Measurements from ENCODE around the gene BBS2. TPM values are rescaled to one million over a fixed set of nuclear protein-coding genes. Genes with fewer than 3 reads are reported as not detected.

The BBS2 gene
- total RNA-seq, 1 experiment from 2014 or later = 27.7 TPM

DNA sequence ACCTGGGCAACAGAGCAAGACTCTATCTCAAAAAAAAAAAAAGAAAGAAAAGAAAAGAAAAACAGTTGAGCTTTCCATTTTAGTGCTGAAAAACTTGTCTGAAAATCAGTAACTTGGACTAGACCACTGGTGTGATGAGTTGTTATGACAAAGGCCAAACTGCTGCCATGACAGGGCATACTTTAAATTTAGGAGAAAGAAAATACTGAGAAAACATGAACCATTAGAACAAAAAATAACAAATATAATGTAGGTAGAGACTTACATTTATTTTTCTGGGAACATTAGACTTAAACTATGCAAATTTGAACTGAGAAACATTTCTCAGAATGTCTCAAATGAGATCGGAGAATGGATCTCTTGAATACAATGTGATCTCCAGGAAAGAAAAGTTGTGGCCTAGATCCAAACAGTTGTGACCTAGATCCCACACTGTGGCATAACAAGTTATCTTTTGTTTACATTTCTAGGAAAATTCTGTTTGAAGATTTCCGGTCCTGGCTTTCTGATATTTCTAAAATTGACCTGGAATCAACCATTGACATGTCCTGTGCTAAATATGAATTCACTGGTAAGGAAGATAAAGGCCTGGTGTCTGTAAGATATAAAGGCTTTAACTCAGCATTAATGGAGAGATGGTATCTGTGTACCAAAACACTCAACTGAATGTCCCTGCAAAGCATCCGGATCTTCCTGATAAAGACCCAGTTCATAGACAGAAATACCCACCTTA is 57.6 kb downstream of the BBS2 start:
- Mint-ChIP-seq H3K27ac (ENCODE audit: unreplicated experiment) (no peak overlapping the region), H3K27me3 (ENCODE audit: insufficient read depth, unreplicated experiment) (no peaks in the 10 kb centered on the region), H3K4me3 (ENCODE audit: unreplicated experiment) (no peak overlapping the region), H3K36me3 (ENCODE audit: insufficient read depth, unreplicated experiment) (peaks cover 83% of the 10 kb centered on the region), H3K4me1 (ENCODE audit: low read depth, unreplicated experiment) (no peaks in the 10 kb centered on the region), H3K9me3 (ENCODE audit: unreplicated experiment) (no peaks in the 10 kb centered on the region)
- Histone ChIP-seq H3K4me1 (no peaks in the 10 kb centered on the region), H3K36me3 (ENCODE audit: control insufficient read depth, insufficient read depth, low read length) (peaks cover 2% of the 10 kb centered on the region; the same call in 1 of the 2 replicates), H3K4me3 (ENCODE audit: low read depth, low read length) (no peak overlapping the region), H3K27me3 (replicated peaks; ENCODE audit: control insufficient read depth, insufficient read depth, low read length) (no peaks in the 10 kb centered on the region), H3K9me3 (no peaks in the 10 kb centered on the region)
- TF ChIP-seq, protein P1, sequence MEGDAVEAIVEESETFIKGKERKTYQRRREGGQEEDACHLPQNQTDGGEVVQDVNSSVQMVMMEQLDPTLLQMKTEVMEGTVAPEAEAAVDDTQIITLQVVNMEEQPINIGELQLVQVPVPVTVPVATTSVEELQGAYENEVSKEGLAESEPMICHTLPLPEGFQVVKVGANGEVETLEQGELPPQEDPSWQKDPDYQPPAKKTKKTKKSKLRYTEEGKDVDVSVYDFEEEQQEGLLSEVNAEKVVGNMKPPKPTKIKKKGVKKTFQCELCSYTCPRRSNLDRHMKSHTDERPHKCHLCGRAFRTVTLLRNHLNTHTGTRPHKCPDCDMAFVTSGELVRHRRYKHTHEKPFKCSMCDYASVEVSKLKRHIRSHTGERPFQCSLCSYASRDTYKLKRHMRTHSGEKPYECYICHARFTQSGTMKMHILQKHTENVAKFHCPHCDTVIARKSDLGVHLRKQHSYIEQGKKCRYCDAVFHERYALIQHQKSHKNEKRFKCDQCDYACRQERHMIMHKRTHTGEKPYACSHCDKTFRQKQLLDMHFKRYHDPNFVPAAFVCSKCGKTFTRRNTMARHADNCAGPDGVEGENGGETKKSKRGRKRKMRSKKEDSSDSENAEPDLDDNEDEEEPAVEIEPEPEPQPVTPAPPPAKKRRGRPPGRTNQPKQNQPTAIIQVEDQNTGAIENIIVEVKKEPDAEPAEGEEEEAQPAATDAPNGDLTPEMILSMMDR (IDR thresholded peaks at IDR 0.05; ENCODE audit: insufficient read depth in 1 of 2, low read depth in 1 of 2, low read length in 1 of 2, severe bottlenecking in 1 of 2, unreplicated experiment in 1 of 2) = no peak
- no peak for DNase-seq
- no TSS peak for BruUV-seq (replicated peaks)
- POLR2A ChIA-PET = no interaction called here
- CTCF ChIA-PET = no interaction called here
- intact Hi-C loops (cut with micrococcal nuclease; ENCODE audit: unreplicated experiment) = no loop called here

- Histone ChIP-seq H3K27me3 (replicated peaks; ENCODE audit: control insufficient read depth, insufficient read depth, low read length) (no peaks in the 10 kb centered on the region), H3K4me1 (no peaks in the 10 kb centered on the region), H3K9me3 (no peaks in the 10 kb centered on the region), H3K36me3 (ENCODE audit: control insufficient read depth, insufficient read depth, low read length) (no peaks in the 10 kb centered on the region; the same call in 1 of the 2 replicates), H3K4me3 (ENCODE audit: low read depth, low read length) (no peak overlapping the region)
- no TSS peak for BruUV-seq (replicated peaks)
- no peak for DNase-seq
- H3K27me3 Mint-ChIP-seq (ENCODE audit: insufficient read depth, unreplicated experiment) = no peaks in the 10 kb centered on the region
- H3K36me3 Mint-ChIP-seq (ENCODE audit: insufficient read depth, unreplicated experiment) = peaks cover 86% of the 10 kb centered on the region
- intact Hi-C loops (cut with micrococcal nuclease; ENCODE audit: unreplicated experiment) = no loop called here
- no peak overlapping the region for H3K27ac Mint-ChIP-seq (ENCODE audit: unreplicated experiment)
- H3K4me1 Mint-ChIP-seq (ENCODE audit: low read depth, unreplicated experiment) = no peaks in the 10 kb centered on the region
- POLR2A ChIA-PET = interaction anchor here (0.7 kb wide), 1 partner anchor 9 kb away, joined by 4 read pairs; the partner anchor contains the start of genes NUDT21 and OGFOD1
- CTCF ChIA-PET = no interaction called here
- no peak overlapping the region for H3K4me3 Mint-ChIP-seq (ENCODE audit: unreplicated experiment)
- TF ChIP-seq, protein P1 (IDR thresholded peaks at IDR 0.05; ENCODE audit: insufficient read depth in 1 of 2, low read depth in 1 of 2, low read length in 1 of 2, severe bottlenecking in 1 of 2, unreplicated experiment in 1 of 2) = no peak
- no peaks in the 10 kb centered on the region for H3K9me3 Mint-ChIP-seq (ENCODE audit: unreplicated experiment)
Observed at GRCh38 chr16:56460101-56460500, 59.7 kb downstream of the BBS2 start.

- ChIA-PET CTCF (no interaction called here), POLR2A (no interaction called here)
- DNase-seq = no peak
- Mint-ChIP-seq H3K9me3 (ENCODE audit: unreplicated experiment) (no peaks in the 10 kb centered on the region), H3K36me3 (ENCODE audit: insufficient read depth, unreplicated experiment) (peaks cover 84% of the 10 kb centered on the region), H3K4me1 (ENCODE audit: low read depth, unreplicated experiment) (no peaks in the 10 kb centered on the region), H3K27me3 (ENCODE audit: insufficient read depth, unreplicated experiment) (no peaks in the 10 kb centered on the region), H3K4me3 (ENCODE audit: unreplicated experiment) (no peak overlapping the region), H3K27ac (ENCODE audit: unreplicated experiment) (no peak overlapping the region)
- H3K9me3 ChIP-seq = no peaks in the 10 kb centered on the region
- H3K27me3 ChIP-seq (replicated peaks; ENCODE audit: control insufficient read depth, insufficient read depth, low read length) = no peaks in the 10 kb centered on the region
- no peaks in the 10 kb centered on the region for H3K4me1 ChIP-seq
- H3K36me3 ChIP-seq (ENCODE audit: control insufficient read depth, insufficient read depth, low read length) = no peaks in the 10 kb centered on the region; the same call in 1 of the 2 replicates
- TF ChIP-seq, protein P1 (IDR thresholded peaks at IDR 0.05; ENCODE audit: insufficient read depth in 1 of 2, low read depth in 1 of 2, low read length in 1 of 2, severe bottlenecking in 1 of 2, unreplicated experiment in 1 of 2) = no peak
- H3K4me3 ChIP-seq (ENCODE audit: low read depth, low read length) = no peak overlapping the region
- intact Hi-C loops (cut with micrococcal nuclease; ENCODE audit: unreplicated experiment) = no loop called here
- no TSS peak for BruUV-seq (replicated peaks)
Observed at GRCh38 chr16:56457927-56458470, 61.8 kb downstream of the BBS2 start.

All from Caco-2 (cell line).